PC-3 (cell line): ENCODE measurements around the gene VWC2L. TPM values are rescaled to one million over a fixed set of nuclear protein-coding genes. Genes with fewer than 3 reads are reported as not detected.

Source experiments
- ATAC-seq: fragments of 200-7000 bp; cut with Tn5 transposase; 2 replicates; pipeline ENCODE4 v1.9.1; 2020; ENCODE audit warnings: mild to moderate bottlenecking, moderate library complexity
- BruUV-seq: library from RNA; stranded (reverse); fragments of 400-500 nt; replicated peaks from 2 replicates; lab custom pipeline; 2021; lab: Mats Ljungman, UMichigan
- CTCF ChIA-PET: fragments of 300-600 bp; sonication (Branson Sonifier 250); formaldehyde crosslinking; loops from one replicate; lab custom pipeline; 2022; ENCODE audit warnings: antibody characterized with exemption; lab: Charles Lee
- POLR2A ChIA-PET: fragments of 300-600 bp; sonication (Branson Sonifier 250); formaldehyde crosslinking; loops from one replicate; lab custom pipeline; 2022; ENCODE audit warnings: antibody characterized with exemption; ENCODE audit not compliant: unreplicated experiment; lab: Charles Lee
- DNase-seq: peaks from one replicate; pipeline ENCODE4 v3.0.0-alpha.2; 2015
- H2AFZ ChIP-seq: fragments of 300-600 bp; sonication (generic); 2 replicates; pipeline ENCODE4 v1.6.0; 2016; ENCODE audit warnings: antibody characterized with exemption, low read length
- H3F3A ChIP-seq: fragments of 300-600 bp; sonication (generic); one replicate; pipeline ENCODE4 v1.6.0; 2017; ENCODE audit warnings: antibody characterized with exemption, low read length, control low read depth, mild to moderate bottlenecking; ENCODE audit not compliant: unreplicated experiment
- H3K27ac ChIP-seq: fragments of 300-600 bp; sonication (generic); 2 replicates; pipeline ENCODE4 v1.5.1; 2016; ENCODE audit warnings: mild to moderate bottlenecking, low read length
- H3K27me3 ChIP-seq: fragments of 300-600 bp; sonication (generic); 2 replicates; pipeline ENCODE4 v1.6.1; 2016; ENCODE audit warnings: low read length, mixed read lengths
- H3K36me3 ChIP-seq: fragments of 300-600 bp; sonication (generic); 2 replicates; pipeline ENCODE4 v1.6.1; 2016; ENCODE audit warnings: low read depth, mixed run types, low read length, mixed read lengths
- H3K4me1 ChIP-seq: fragments of 300-600 bp; sonication (generic); 2 replicates; pipeline ENCODE4 v1.5.1; 2016; ENCODE audit warnings: low read length; ENCODE audit not compliant: insufficient read depth
- H3K4me2 ChIP-seq: fragments of 300-600 bp; sonication (generic); 2 replicates; pipeline ENCODE4 v1.6.0; 2016; ENCODE audit warnings: low read length
- H3K4me3 ChIP-seq: fragments of 300-600 bp; sonication (generic); 2 replicates; pipeline ENCODE4 v1.5.1; 2016; ENCODE audit warnings: mild to moderate bottlenecking, low read length, mixed read lengths
- H3K79me2 ChIP-seq: fragments of 300-600 bp; sonication (generic); 2 replicates; pipeline ENCODE4 v1.6.1; 2017; ENCODE audit warnings: low read length, mixed read lengths
- H3K9ac ChIP-seq: fragments of 300-600 bp; sonication (generic); 2 replicates; pipeline ENCODE4 v1.6.0; 2016; ENCODE audit warnings: mild to moderate bottlenecking, low read length
- H3K9me2 ChIP-seq: fragments of 300-600 bp; sonication (generic); replicated peaks from 2 replicates; pipeline ENCODE4 v1.6.1; 2016; ENCODE audit warnings: mixed run types, low read length, mixed read lengths
- H3K9me3 ChIP-seq: fragments of 300-600 bp; sonication (generic); 2 replicates; pipeline ENCODE4 v1.6.1; 2016; ENCODE audit warnings: low read length, mixed read lengths
- H4K20me1 ChIP-seq: fragments of 300-600 bp; sonication (generic); 2 replicates; pipeline ENCODE4 v1.6.1; 2016; ENCODE audit warnings: low read length, mixed read lengths
- CTCF ChIP-seq: fragments of 300-600 bp; sonication (generic); conservative IDR thresholded peaks from 2 replicates; pipeline ENCODE4 v1.5.1; 2017; ENCODE audit warnings: antibody characterized with exemption, low read depth, mild to moderate bottlenecking, low read length
- EZH2 ChIP-seq: fragments of 300-600 bp; sonication (generic); IDR thresholded peaks from one replicate; pipeline ENCODE4 v1.6.1; 2017; ENCODE audit warnings: antibody characterized with exemption, mild to moderate bottlenecking, low read length; ENCODE audit not compliant: unreplicated experiment
- EZH2phosphoT487 ChIP-seq: fragments of 300-600 bp; sonication (generic); IDR thresholded peaks from 2 replicates; pipeline ENCODE4 v1.6.1; 2018; ENCODE audit warnings: mild to moderate bottlenecking, antibody characterized with exemption, low read length, borderline replicate concordance
- intact Hi-C: fragments of 100-400 bp; cut with micrococcal nuclease; formaldehyde crosslinking; loops from 2 replicates; pipeline ENCODE4 v1.9.0; 2023
- total RNA-seq: library from RNA; depleted of rRNA; stranded (reverse); fragments of >200 nt; gene quantifications from 2 replicates; pipeline ENCODE4 v1.2.3, GENCODE V29; 2014

The VWC2L gene
- total RNA-seq, 1 experiment from 2014 or later, result not detected

GRCh38 chr2:214549946-214550345 lies 139.1 kb downstream of the VWC2L start:
- no peaks in the 10 kb centered on the region for H3K9me2 ChIP-seq
- H3K79me2 ChIP-seq, result no peaks in the 10 kb centered on the region
- no peak overlapping the region for H3K9ac ChIP-seq
- no peaks in the 10 kb centered on the region for H3F3A ChIP-seq
- H3K27me3 ChIP-seq, result no peaks in the 10 kb centered on the region
- H3K4me1 ChIP-seq, result no peaks in the 10 kb centered on the region; the same call in 1 of the 2 replicates
- POLR2A ChIA-PET, result no interaction called here
- H3K27ac ChIP-seq, result no peak overlapping the region
- no peak overlapping the region for H2AFZ ChIP-seq
- no peaks in the 10 kb centered on the region for H3K36me3 ChIP-seq
- H3K9me3 ChIP-seq, result no peaks in the 10 kb centered on the region
- ATAC-seq, result no peak
- H3K4me3 ChIP-seq, result no peak overlapping the region
- no peaks in the 10 kb centered on the region for H4K20me1 ChIP-seq
- CTCF ChIA-PET, result no interaction called here
- intact Hi-C loops, result loop anchor here (5.0 to 10.0 kb wide), 2 partner anchors 42 to 145 kb away; no protein-coding TSS in a partner anchor
- BruUV-seq, result no TSS peak
- DNase-seq, result no peak
- TF ChIP-seq EZH2 (no peak), EZH2phosphoT487 (no peak), CTCF (no peak)
- H3K4me2 ChIP-seq, result no peak overlapping the region

GRCh38 chr2:214550786-214551185 lies 139.9 kb downstream of the VWC2L start:
- Histone ChIP-seq H3K4me1 (no peaks in the 10 kb centered on the region; the same call in 1 of the 2 replicates), H3K9me2 (no peaks in the 10 kb centered on the region), H3K4me3 (no peak overlapping the region), H3K9me3 (no peaks in the 10 kb centered on the region), H3F3A (no peaks in the 10 kb centered on the region), H3K36me3 (no peaks in the 10 kb centered on the region), H3K79me2 (no peaks in the 10 kb centered on the region), H3K27ac (no peak overlapping the region), H4K20me1 (no peaks in the 10 kb centered on the region), H2AFZ (0 out of 2 replicates have a peak overlapping the region, but pooled peaks have one; percentile 20), H3K9ac (no peak overlapping the region), H3K4me2 (no peak overlapping the region), H3K27me3 (no peaks in the 10 kb centered on the region)
- CTCF ChIA-PET, result no interaction called here
- POLR2A ChIA-PET, result no interaction called here
- DNase-seq (no peak), ATAC-seq (no peak)
- intact Hi-C loops, result no loop called here
- TF ChIP-seq CTCF, result no peak
- no peak for TF ChIP-seq EZH2
- no peak for TF ChIP-seq EZH2phosphoT487
- no TSS peak for BruUV-seq

DNA sequence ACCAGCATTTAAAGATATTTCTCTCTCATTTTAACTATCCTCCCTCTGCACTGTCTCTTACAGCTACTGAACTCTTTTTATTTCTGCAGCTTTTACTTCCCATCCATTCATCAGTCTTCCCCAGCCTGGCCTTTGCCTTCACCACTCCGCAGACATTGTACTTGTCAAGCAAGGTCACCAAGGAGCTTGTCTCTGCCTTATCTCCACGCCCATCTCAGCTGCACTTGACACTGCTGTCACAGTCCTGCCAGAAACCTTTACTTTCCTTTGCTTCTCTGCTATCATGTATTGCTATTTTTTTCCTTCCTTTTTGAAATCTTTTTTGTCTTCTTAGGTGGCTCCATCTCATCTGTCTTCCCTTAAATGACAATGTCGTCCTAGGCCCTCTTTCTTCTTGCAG lies 147.0 kb downstream of the VWC2L start:
- no peaks in the 10 kb centered on the region for H3K27me3 ChIP-seq
- no peaks in the 10 kb centered on the region for H3K36me3 ChIP-seq
- BruUV-seq, result no TSS peak
- ChIA-PET POLR2A (no interaction called here), CTCF (no interaction called here)
- no peak overlapping the region for H3K9ac ChIP-seq
- TF ChIP-seq CTCF (no peak), EZH2 (no peak), EZH2phosphoT487 (no peak)
- H3F3A ChIP-seq, result no peaks in the 10 kb centered on the region
- ATAC-seq (no peak), DNase-seq (no peak)
- no peak overlapping the region for H3K4me2 ChIP-seq
- H3K4me3 ChIP-seq, result no peak overlapping the region
- H3K79me2 ChIP-seq, result no peaks in the 10 kb centered on the region
- H3K9me2 ChIP-seq, result no peaks in the 10 kb centered on the region
- no peak overlapping the region for H3K27ac ChIP-seq
- H4K20me1 ChIP-seq, result no peaks in the 10 kb centered on the region
- no peaks in the 10 kb centered on the region for H3K4me1 ChIP-seq
- no peak overlapping the region for H2AFZ ChIP-seq
- H3K9me3 ChIP-seq, result no peaks in the 10 kb centered on the region
- intact Hi-C loops, result no loop called here
